Amygdala (tissue), 56 donors: ENCODE measurements around the gene METTL9.
"Not testable (repeated sequence)": the region's sequence is repeated elsewhere in the genome, so short reads cannot be mapped to it uniquely, and the experiment has no call there.

Experiments
- DNase-seq, 56 donors: peaks; one replicate each; lab custom pipeline; 2025; lab: John Stamatoyannopoulos, UW

Gene METTL9

DNA sequence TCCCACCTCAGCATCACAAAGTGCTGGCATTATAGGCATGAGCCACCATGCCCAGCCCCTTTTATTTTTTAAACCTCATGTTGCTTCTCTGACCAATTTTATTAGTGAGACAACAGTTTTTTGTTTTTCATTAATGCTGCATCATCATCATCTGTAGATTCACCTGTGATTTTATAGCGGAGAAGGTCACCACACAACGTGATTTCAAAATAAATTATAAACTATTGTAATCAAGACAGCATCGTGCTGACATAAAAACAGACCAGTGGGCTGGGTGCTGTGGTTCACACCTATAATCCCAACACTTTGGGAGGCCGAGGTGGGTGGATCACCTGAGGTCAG, 28.7 kb upstream of the METTL9 start:
- DNase-seq: no peak

DNA sequence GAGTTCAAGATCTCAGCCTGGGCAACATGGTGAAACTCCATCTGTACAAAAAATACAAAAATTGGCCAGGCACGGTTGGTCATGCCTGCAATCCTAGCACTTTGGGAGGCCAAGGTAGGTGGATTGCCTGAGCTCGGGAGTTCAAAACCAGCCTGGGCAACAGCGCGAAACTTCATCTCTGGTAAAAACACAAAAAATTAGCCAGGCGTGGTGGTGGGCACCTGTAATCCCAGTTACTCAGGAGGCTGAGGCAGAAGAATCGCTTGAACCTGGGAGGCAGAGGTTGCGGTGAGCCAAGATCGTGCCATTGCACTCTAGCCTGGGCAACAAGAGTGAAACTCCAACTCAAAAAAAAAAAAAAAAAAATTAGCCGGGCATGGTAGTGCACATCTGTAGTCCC, 25.9 kb upstream of the METTL9 start:
- not testable (repeated sequence) for DNase-seq

DNA sequence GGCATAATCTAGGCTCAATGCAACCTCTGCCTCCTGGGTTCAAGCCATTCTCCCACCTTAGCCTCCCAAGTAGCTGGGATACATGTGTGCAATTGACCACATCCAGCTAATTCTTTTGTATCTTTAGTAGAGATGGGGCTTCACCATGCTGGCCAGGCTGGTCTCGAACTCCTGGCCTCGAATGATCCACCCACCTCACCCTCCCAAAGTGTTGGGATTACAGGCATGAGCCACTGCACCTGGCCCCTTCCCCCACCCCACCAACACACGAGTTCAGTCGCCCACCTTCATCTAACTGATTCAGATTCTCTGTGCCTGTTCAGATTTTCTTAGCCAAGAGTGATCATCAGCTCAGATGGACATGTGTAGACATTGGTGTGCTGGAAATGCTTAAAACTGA, 25.0 kb upstream of the METTL9 start:
- no peak for DNase-seq

DNA sequence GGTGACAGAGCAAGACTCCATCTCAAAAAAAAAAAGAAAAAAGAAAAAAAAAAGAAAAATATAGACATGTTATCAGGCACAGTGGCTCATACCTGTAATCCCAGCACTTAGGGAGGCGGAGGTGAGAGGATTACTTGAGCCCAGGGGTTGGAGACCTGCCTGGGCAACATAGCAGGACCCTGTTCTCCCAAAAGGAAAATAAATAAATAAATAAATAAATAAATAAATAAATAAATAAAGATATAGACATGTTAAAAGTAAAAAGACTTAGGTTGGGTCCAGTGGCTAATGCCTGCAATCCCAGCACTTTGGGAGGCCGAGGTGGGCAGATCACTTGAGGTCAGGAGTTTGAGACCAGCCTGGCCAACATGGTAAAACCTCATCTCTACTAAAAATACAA, 23.1 kb upstream of the METTL9 start:
- DNase-seq: not testable (repeated sequence)

DNA sequence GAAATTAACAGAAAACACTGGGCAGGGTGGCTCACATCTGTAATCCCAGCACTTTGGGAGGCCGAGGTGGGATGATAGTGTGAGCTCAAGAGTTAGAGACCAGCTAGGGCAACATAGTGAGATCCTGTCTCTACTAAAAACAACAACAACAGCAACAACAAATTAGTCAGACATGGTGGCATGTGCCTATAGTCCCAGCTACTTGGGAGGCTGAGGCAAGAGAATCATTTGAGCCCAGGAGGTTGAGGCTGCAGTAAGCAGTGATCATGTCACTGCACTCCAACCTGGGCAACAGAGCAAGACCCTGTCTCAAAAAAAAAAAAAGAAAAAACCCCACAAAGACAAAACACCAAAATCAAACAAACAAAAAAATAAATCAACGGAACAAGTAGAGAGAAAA, 21.9 kb upstream of the METTL9 start:
- not testable (repeated sequence) for DNase-seq

DNA sequence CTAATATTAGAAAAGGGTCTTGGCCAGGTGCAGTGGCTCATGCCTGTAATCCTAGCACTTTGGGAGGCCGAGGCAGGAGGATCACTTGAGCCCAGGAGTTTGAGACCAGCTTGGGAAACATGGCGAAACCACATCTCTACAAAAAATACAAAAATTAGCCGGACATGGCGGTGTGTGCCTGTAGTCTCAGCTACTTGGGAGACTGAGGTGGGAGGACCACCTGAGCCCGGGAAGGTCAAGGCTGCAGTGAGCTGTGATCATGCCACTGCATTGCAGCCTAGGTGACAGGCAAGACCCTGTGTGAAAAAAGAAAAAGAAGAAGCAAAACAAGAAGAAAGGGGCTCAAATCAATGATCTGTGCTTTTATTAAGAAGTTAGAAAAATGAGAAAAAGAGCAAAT, 21.1 kb upstream of the METTL9 start:
- DNase-seq: not testable (repeated sequence)

DNA sequence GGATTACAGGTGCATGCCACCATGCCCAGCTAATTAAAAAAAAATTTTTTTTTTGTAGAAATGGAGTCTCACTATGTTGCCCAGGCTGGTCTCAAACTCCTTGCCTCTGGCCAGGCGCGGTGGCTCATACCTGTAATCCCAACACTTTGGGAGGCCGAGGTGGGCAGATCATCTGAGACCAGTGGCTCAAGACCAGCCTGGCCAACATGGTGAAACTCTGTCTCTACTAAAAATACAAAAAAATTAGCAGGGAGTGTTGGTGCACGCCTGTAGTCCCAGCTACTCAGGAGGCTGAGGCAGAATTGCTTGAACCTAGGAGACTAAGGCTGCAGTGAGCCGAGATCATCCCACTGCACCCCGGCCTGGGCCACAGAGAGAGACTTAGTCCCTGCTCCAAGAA, 19.2 kb upstream of the METTL9 start:
- DNase-seq: not testable (repeated sequence)

DNA sequence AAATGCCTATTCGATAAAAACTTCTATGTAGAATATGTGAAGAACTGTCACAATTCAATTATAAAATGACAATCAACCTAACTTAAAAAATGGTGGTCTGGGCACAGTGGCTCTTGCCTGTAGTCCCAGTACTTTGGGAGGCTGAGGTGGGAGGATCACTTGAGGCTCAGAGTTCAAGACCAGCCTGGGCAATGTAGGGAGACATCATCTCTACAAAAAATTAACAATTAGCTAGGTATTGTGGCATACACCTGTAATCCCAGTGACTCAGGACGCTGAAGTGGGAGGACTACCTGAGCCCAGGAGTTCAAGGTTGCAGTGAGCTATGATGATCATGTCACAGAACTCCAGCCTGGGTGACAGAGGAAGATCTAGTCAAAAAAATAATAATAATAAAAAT, 18.6 kb upstream of the METTL9 start:
- DNase-seq: no peak

DNA sequence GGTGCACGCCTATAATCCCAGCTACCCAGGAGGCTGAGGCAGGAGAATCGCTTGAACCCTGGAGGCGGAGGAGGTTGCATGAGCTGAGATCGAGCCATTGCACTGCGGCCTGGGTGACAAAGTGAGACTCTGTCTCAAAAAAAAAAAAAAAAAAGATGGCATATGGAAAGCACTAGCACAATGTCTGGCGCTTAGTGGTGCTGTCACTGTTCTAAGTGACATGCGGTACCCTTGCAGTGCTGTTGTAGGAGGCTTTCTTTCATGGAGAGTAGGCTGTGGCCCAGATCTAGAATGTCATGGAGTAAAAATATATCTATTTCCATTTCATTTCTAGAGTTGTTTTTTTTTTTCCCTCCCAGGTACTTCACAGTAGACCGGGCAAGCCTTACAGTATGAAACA, 14.6 kb upstream of the METTL9 start:
- no peak for DNase-seq

DNA sequence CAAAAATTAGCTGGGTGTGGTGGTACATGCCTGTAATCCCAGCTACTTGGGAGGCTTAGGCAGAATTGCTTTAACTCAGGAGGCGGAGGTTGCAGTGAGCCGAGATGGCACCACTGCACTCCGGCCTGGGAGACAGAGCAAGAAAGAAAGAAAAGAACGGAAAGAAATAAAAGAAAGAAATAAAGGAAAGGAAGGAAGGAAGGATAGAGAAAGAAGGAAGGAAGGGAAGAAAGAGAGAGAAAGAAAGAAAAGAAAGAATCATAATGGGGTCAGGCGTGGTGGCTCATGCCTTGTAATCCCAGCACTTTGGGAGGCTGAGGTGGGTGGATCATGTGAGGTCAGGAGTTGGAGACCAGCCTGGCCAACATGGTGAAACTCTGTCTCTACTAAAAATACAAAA, 10.8 kb upstream of the METTL9 start:
- not testable (repeated sequence) for DNase-seq

DNA sequence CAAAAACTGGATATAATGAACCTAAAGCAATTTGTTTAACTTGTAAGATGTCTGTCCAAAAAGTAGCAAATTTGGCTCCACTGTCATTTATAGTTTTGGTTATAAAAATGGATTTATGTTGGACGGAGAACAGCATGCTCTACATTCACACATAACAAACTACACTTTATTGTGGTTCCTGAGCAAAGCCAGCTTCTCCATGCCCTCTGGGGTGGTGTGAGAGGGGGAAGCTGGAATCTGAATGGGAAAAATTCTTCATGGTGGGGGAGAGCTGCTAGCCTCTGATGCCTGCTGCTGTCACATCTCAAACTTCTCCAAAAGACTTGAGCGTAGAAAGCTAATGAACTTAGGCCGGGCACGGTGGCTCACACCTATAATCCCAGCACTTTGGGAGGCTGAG, 9.8 kb upstream of the METTL9 start:
- no peak for DNase-seq

DNA sequence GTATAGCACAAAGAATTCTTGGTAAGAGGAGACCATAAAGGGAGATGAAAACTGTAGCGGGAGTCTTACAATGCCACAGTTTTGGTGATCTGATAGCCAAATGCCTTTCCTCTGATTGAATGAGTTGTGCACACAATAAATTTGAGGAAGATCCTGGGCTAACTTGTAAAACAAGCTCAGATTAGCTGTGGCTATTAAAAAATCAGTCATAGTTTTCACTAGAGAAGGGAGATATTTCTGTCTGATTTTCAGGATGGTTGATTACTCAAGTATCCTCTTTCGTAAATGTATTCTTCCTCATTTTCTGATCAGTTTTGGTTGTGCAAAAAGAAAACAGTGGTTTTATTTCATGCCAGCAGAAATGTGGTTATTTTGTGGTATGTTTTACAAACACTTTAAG, 9.1 kb upstream of the METTL9 start:
- DNase-seq: no peak

DNA sequence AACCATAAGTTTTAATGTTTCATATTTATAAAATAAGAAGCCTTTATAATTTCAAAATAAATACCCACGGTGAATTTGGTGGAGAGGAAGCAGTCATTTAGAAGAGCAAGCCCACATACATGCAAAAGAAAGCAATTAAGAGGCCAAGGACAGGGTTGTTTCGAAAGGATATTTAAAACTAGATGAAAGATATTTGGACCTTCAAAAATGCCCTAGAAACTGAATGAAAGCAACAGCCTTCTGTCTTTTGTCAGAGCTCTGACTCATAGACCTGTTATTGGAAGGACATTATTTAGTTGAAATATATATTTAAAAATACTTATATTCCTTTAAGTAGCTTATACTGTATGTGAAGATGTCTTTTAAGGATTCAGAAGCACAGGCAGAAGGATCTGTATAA, 8.6 kb upstream of the METTL9 start:
- no peak for DNase-seq

DNA sequence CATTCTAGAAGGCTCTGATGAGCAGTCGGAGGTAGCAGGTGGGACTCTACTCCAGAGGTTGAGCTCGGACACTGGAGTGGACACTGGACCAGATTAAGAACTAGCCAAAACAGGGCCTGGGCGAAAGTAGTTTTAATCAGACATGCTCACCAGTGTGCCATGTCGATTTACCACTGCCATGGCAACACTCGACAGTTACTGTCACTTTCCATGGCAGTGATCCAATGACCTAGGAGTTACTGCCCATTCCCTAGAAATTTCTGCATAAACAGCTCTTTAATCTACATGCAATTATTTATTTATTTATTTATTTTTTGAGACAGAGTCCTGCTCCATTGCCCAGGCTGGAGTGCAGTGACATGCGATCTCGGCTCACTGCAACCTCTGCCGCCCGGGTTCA, 7.2 kb upstream of the METTL9 start:
- no peak for DNase-seq

DNA sequence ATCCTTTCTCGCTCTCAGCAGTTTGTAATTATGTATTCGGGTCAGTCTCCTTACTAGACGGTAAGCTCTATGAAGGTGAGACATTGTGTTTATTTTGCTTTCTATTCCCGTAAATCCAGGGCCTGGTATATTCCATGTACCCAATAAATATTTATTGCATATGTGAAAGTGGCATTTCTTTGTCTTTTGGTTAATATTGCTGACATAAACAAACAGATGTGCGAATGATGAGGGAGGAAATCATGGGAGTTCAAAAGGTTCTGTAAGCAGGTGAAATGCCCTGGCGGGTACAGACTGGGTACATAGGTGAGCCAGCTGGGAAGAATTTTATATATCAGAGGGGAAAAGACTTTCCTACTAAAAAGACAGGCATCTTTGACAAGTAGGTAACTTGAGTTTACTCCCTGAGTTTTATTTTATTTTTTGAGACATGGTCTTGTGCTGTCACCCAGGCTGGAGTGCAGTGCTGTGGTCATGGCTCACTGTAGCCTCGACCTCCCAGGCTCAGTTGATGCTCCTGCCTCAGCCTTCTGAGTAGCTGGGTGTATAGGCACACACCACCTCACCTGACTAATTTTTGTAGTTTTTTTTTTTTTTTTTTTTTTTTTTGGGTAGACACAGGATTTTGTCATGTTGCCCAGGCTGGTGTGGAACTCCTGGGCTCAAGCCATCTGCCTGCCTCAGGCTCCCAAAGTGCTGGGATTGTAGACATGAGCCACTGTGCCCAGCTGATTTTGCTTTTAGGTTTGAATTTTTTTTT, 5.7 kb upstream of the METTL9 start:
- DNase-seq: no peak

DNA sequence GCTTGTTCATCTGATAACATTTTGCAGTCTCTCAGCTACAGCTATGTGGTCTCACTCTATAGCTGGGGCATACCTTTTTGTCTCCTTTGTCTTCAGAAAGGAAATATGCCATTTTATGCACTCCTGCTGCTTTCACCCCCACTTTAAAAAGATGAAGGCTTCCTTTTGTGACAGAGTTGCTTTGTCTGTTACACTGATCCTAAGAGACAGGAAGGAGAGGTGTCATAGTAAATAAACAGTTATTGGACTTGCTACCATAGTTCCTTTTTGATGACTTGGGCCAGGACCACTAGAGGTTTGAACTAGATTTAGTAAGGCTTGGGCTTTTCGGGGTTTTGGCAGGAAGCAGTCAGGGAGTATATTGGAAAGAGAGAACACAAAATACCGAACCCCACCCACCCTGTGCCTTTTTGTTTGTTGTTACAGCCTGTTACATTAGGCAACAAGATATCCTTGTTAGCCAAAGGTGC, 1.8 kb upstream of the METTL9 start:
- DNase-seq: no peak

DNA sequence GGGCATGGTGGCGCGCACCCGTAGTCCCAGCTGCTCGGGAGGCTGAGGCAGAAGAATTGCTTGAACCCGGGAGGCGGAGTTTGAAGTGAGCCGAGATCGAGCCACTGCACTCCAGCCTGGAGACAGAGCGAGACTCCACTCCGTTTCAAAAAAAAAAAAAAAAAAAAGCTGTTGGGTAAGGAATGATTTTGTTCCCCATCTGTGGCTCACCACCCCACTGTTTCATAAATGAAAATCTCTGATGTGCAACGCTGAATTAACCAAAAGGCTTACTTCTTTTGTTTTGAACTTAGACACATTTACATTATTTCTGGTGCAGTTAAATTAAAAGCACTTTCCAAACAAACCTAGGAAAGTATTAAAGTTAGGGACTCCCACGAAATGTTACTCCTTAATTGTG, 1.2 kb upstream of the METTL9 start:
- no peak for DNase-seq

DNA sequence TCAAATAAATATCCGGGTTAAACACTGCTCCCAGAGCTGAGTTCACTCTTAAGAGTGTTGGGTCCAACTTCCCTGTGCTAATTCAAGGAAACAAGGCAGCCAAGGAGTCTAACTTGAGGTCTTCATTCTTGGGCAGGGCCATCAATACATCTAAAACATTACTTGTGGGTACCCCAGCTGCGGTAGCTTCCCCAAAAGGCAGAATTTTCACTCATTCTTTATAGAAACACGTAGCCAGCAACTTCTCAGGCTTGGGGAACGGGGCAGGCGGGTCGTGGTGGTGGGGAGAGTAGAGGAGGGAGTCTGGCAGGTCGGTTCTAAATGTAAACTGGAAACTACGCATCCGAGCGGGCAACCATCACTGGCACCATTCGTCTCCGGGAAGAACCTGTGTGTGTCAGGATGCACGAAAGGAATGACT, 666 bp upstream of the METTL9 start:
- peak in 5 of 56 donors; percentile 46 to 58 (median 54) for DNase-seq

DNA sequence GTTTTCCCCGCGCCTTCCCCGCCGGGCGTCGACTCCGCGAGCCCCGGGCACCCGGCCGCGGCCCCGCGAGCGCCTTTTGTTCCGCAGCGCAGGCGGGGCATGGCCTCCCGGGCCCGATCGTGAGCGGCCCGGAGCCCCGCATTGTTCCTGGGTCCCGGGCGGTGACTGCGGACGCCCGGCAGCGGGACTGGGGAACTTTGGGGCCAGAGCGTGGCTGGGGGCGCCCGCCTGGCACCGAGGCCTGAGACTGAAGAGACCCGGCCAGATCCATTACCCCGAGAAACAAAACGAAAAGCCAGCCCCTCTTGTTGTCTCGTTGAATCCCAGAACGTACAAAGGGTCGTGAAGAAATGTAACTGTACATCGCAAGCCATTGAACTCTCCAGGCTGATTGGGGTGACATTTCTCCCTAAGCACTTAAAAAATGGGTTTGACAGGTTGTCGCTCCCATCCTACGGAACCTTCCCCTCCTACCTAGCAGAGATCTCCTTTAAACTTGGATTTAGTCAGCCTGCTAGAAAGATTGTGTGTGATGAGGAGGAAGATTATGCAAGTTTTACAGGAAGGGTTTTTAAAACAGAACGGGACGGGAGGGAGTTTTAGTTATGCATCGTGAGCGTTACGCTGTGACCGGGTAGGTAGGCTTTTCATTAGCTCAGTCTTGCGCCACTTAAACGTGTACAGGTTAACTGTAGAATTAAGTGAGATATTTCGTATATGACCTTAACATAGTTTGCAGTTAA, 825 bp downstream of the METTL9 start:
- DNase-seq: peak in 5 of 56 donors; percentile 27 to 40 (median 31)

DNA sequence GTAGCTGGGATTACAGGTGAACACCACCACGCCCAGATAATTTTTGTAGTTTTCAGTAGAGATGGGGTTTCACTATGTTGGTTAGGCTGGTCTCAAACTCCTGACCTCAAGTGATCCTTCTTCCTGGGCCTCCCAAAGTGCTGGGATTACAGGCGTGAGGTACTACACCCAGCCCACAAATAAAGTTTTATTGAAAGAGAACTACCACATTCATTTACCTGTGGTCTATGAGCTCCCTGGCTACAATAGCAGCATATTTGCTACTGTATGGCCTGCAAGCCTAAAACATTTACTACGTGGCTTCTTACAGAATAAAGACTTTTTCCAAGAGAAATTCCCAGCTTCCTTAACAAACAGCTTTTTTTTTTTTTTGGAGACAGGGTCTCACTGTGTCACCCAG, 3.4 kb downstream of the METTL9 start:
- DNase-seq: no peak

DNA sequence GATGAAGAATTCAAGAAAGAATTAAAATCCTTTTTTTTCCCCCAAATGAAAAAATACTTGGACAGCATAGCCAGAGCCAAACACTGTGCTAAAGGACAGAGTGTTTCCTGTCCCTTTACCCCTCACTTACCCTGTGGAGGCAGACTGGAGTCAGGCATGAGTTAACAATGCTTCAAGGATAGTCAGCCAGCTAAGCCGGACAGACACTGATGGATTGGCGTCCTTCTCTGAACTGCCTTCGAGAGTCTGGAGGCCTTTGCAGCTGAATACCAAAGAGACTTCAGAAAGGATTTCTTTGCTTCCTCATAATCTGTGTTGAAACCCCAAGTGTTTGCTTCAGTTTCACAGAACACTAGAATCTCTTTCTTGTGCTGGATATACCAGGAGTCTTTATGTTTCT, 4.6 kb downstream of the METTL9 start:
- DNase-seq: no peak

DNA sequence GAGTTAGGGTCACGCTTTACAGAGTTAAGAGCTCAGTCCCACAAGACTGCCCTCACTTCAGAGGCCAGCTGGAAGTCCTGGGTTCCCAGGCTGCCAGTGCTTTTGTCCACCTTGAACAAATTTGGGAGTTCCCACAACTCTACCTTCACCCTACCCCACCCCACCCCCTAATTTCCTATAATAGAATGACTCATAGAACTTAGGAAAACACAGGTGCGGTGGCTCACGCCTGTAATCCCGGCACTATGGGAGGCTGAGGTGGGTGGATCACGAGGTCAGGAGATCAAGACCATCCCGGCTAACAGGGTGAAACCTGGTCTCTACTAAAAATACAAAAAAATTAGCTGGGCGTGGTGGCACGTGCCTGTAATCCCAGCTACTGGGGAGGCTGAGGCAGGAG, 6.5 kb downstream of the METTL9 start:
- DNase-seq: not testable (repeated sequence)
